ENCODE data around the gene WNT5B.
A peak's percentile ranks its signal among the peaks of the same experiment; 100 is the strongest.

The WNT5B gene

GRCh38 chr12:1656902-1657301 lies 27.9 kb downstream of the WNT5B start:
- no peak for DNase-seq

GRCh38 chr12:1657688-1658087 lies 28.7 kb downstream of the WNT5B start:
- no peak for DNase-seq

- DNase-seq = no peak
Measured at GRCh38 chr12:1660304-1661187, 31.5 kb downstream of the WNT5B start.

- peak; percentile 89 for DNase-seq
Measured at GRCh38 chr12:1661553-1662335, 32.7 kb downstream of the WNT5B start.

- peak; percentile 36 for DNase-seq
Measured at GRCh38 chr12:1662761-1663439, 33.9 kb downstream of the WNT5B start.

GRCh38 chr12:1663440-1664132 lies 34.6 kb downstream of the WNT5B start:
- no peak for DNase-seq

GRCh38 chr12:1665366-1665765 lies 36.3 kb downstream of the WNT5B start:
- DNase-seq = no peak

GRCh38 chr12:1666215-1666614 lies 37.2 kb downstream of the WNT5B start:
- DNase-seq = no peak

GRCh38 chr12:1666685-1667162 lies 37.7 kb downstream of the WNT5B start:
- no peak for DNase-seq

GRCh38 chr12:1668833-1669543 lies 40.0 kb downstream of the WNT5B start:
- DNase-seq = no peak

- no peak for DNase-seq
Measured at GRCh38 chr12:1670358-1671268, 41.6 kb downstream of the WNT5B start.

- DNase-seq = no peak
Measured at GRCh38 chr12:1676043-1676442, 47.0 kb downstream of the WNT5B start.

GRCh38 chr12:1680804-1681492 lies 51.9 kb downstream of the WNT5B start:
- DNase-seq = no peak

- DNase-seq = no peak
Measured at GRCh38 chr12:1681493-1681807, 52.4 kb downstream of the WNT5B start.

- DNase-seq = no peak
Measured at GRCh38 chr12:1688086-1688710, 59.2 kb downstream of the WNT5B start.

- peak; percentile 98 for DNase-seq
Measured at GRCh38 chr12:1690578-1691122, 61.6 kb downstream of the WNT5B start, which contains the start of gene ADIPOR2. TSS of gene ADIPOR2 (plus strand) at chr12:1691070. CDS start at chr12:1754344, 63,274 bp downstream.

GRCh38 chr12:1691123-1692007 lies 62.3 kb downstream of the WNT5B start:
- peak; percentile 17 for DNase-seq

- no peak for DNase-seq
Measured at GRCh38 chr12:1692226-1692625, 63.2 kb downstream of the WNT5B start.

Data from fibroblast of skin of right quadriceps (primary cell).